Mesodermal cell (in vitro differentiated cells): ENCODE measurements around the gene C4orf51.

ENCODE experiments used
- H3K27ac ChIP-seq: 2 replicates; pipeline ENCODE4 v1.7.0; 2013; ENCODE audit warnings: mild to moderate bottlenecking, low read depth, low read length, moderate library complexity; ENCODE audit not compliant: severe bottlenecking
- H3K36me3 ChIP-seq: 2 replicates; pipeline ENCODE4 v1.7.1; 2013; ENCODE audit warnings: mild to moderate bottlenecking, low read length, moderate library complexity; ENCODE audit not compliant: control insufficient read depth, insufficient read depth
- H3K4me1 ChIP-seq: one replicate; pipeline ENCODE4 v1.7.1; 2013; ENCODE audit warnings: mild to moderate bottlenecking, low read length; ENCODE audit not compliant: insufficient read depth, control insufficient read depth, poor library complexity, severe bottlenecking
- H3K4me3 ChIP-seq: 2 replicates; pipeline ENCODE4 v1.7.0; 2013; ENCODE audit warnings: low read length, control low read depth, mild to moderate bottlenecking; ENCODE audit not compliant: insufficient read depth, poor library complexity, severe bottlenecking; ENCODE audit errors: extremely low read depth
- H3K9me3 ChIP-seq: 2 replicates; pipeline ENCODE4 v1.7.1; 2013; ENCODE audit warnings: mild to moderate bottlenecking, low read length, moderate library complexity; ENCODE audit not compliant: control insufficient read depth
- WGBS, 2 experiments: methylation state at CpG; one replicate each; pipeline ENCODE4 v1.1.5; 2013; ENCODE audit warnings: missing lambda C conversion rate in 2 of 2; ENCODE audit not compliant: insufficient coverage in 2 of 2; 5-methylcytosine and 5-hydroxymethylcytosine counted together

Gene C4orf51

GRCh38 chr4:145703850-145704497 is 24.0 kb downstream of the C4orf51 start:
- H3K4me3 ChIP-seq: no peak overlapping the region
- no peaks in the 10 kb centered on the region for H3K4me1 ChIP-seq
- H3K36me3 ChIP-seq: no peaks in the 10 kb centered on the region
- WGBS, 2 experiments: 60% methylated on average over 2 of the region's 4 CpGs; no CpG with 5 or more reads in 1 of the 2 experiments
- no peaks in the 10 kb centered on the region for H3K9me3 ChIP-seq
- no peak overlapping the region for H3K27ac ChIP-seq

GRCh38 chr4:145709336-145709735 is 29.4 kb downstream of the C4orf51 start:
- peaks cover 4% of the 10 kb centered on the region for H3K9me3 ChIP-seq
- no peak overlapping the region for H3K27ac ChIP-seq
- no peak overlapping the region for H3K4me3 ChIP-seq
- H3K36me3 ChIP-seq: no peaks in the 10 kb centered on the region
- H3K4me1 ChIP-seq: peaks cover 8% of the 10 kb centered on the region
- WGBS, 2 experiments: 100% methylated on average over 1 of the region's 1 CpG

- Histone ChIP-seq H3K4me1 (peaks cover 8% of the 10 kb centered on the region), H3K36me3 (no peaks in the 10 kb centered on the region), H3K4me3 (no peak overlapping the region), H3K27ac (no peak overlapping the region), H3K9me3 (peaks cover 4% of the 10 kb centered on the region)
- WGBS, 2 experiments: 87 to 92% methylated on average over 2 to 3 of the region's 3 CpGs
These were observed 29.9 kb downstream of the C4orf51 start for GRCh38 chr4:145709843-145710242.

- H3K9me3 ChIP-seq: peaks cover under 1% of the 10 kb centered on the region
- no peaks in the 10 kb centered on the region for H3K4me1 ChIP-seq
- H3K27ac ChIP-seq: no peak overlapping the region
- H3K4me3 ChIP-seq: no peak overlapping the region
- 60% methylated on average over 1 of the region's 3 CpGs; no CpG with 5 or more reads in 1 of the 2 experiments for WGBS, 2 experiments
- no peaks in the 10 kb centered on the region for H3K36me3 ChIP-seq
These were observed 36.3 kb downstream of the C4orf51 start for GRCh38 chr4:145716200-145716599.

- no CpG with 5 or more reads among the region's 1 CpG for WGBS, 2 experiments
- Histone ChIP-seq H3K4me3 (no peak overlapping the region), H3K27ac (no peak overlapping the region), H3K4me1 (no peaks in the 10 kb centered on the region), H3K36me3 (no peaks in the 10 kb centered on the region), H3K9me3 (no peaks in the 10 kb centered on the region)
These were observed 36.8 kb downstream of the C4orf51 start for GRCh38 chr4:145716661-145717200.

GRCh38 chr4:145719752-145720624 is 40.0 kb downstream of the C4orf51 start:
- Histone ChIP-seq H3K9me3 (no peaks in the 10 kb centered on the region), H3K27ac (no peak overlapping the region), H3K4me1 (no peaks in the 10 kb centered on the region), H3K4me3 (no peak overlapping the region), H3K36me3 (no peaks in the 10 kb centered on the region)
- 73 to 77% methylated on average over 6 to 8 of the region's 10 CpGs for WGBS, 2 experiments

- H3K4me1 ChIP-seq: no peaks in the 10 kb centered on the region
- no peaks in the 10 kb centered on the region for H3K36me3 ChIP-seq
- WGBS, 2 experiments: 100% methylated on average over 2 of the region's 3 CpGs; no CpG with 5 or more reads in 1 of the 2 experiments
- no peak overlapping the region for H3K4me3 ChIP-seq
- no peak overlapping the region for H3K27ac ChIP-seq
- H3K9me3 ChIP-seq: no peaks in the 10 kb centered on the region
These were observed 40.7 kb downstream of the C4orf51 start for GRCh38 chr4:145720656-145721055.

GRCh38 chr4:145722561-145722960 is 42.6 kb downstream of the C4orf51 start:
- no peak overlapping the region for H3K27ac ChIP-seq
- H3K36me3 ChIP-seq: no peaks in the 10 kb centered on the region
- no peak overlapping the region for H3K4me3 ChIP-seq
- H3K4me1 ChIP-seq: no peaks in the 10 kb centered on the region
- H3K9me3 ChIP-seq: no peaks in the 10 kb centered on the region
- 100% methylated on average over 1 of the region's 1 CpG for WGBS, 2 experiments

- Histone ChIP-seq H3K36me3 (no peaks in the 10 kb centered on the region), H3K27ac (no peak overlapping the region)
- WGBS, 2 experiments: 100% methylated on average over 1 of the region's 2 CpGs; no CpG with 5 or more reads in 1 of the 2 experiments
These were observed 43.4 kb downstream of the C4orf51 start for GRCh38 chr4:145723336-145723735.

GRCh38 chr4:145730026-145730425 is 50.1 kb downstream of the C4orf51 start:
- Histone ChIP-seq H3K36me3 (no peaks in the 10 kb centered on the region), H3K4me3 (no peak overlapping the region), H3K27ac (no peak overlapping the region), H3K4me1 (peaks cover 20% of the 10 kb centered on the region), H3K9me3 (no peaks in the 10 kb centered on the region)
- 91 to 95% methylated on average over 4 to 5 of the region's 5 CpGs for WGBS, 2 experiments

More at GRCh38 chr4:145723336-145723735, 43.4 kb downstream of the C4orf51 start:
- no peaks in the 10 kb centered on the region for H3K4me1 ChIP-seq
- no peaks in the 10 kb centered on the region for H3K9me3 ChIP-seq
- H3K4me3 ChIP-seq: no peak overlapping the region
